ENCODE results near the gene INKA2.

- TF ChIP-seq, protein P1, sequence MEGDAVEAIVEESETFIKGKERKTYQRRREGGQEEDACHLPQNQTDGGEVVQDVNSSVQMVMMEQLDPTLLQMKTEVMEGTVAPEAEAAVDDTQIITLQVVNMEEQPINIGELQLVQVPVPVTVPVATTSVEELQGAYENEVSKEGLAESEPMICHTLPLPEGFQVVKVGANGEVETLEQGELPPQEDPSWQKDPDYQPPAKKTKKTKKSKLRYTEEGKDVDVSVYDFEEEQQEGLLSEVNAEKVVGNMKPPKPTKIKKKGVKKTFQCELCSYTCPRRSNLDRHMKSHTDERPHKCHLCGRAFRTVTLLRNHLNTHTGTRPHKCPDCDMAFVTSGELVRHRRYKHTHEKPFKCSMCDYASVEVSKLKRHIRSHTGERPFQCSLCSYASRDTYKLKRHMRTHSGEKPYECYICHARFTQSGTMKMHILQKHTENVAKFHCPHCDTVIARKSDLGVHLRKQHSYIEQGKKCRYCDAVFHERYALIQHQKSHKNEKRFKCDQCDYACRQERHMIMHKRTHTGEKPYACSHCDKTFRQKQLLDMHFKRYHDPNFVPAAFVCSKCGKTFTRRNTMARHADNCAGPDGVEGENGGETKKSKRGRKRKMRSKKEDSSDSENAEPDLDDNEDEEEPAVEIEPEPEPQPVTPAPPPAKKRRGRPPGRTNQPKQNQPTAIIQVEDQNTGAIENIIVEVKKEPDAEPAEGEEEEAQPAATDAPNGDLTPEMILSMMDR (conservative IDR thresholded peaks at IDR 0.05; ENCODE audit: low read depth, low read length): no peak
- no peak for TF ChIP-seq EZH2 (IDR thresholded peaks at IDR 0.05; ENCODE audit: borderline replicate concordance, low read depth, low read length, poor library complexity, severe bottlenecking)
These were observed 15.3 kb downstream of the INKA2 start for GRCh38 chr1:111723871-111724270.

Measured in A673 (cell line).